ENCODE data around the gene GAL3ST2. TPM values are rescaled to one million over a fixed set of nuclear protein-coding genes. Genes with fewer than 3 reads are reported as not detected.

GAL3ST2 gene
- total RNA-seq, 1 donor from 2014 or later = not detected

GRCh38 chr2:241852116-241852980, 75.7 kb downstream of the GAL3ST2 start:
- no peak for DNase-seq (ENCODE audit: low read depth)
- TF ChIP-seq CTCF (conservative IDR thresholded peaks at IDR 0.05; ENCODE audit: low read depth, low read length) = no peak
- H3K4me3 ChIP-seq (ENCODE audit: low read depth, low read length) = no peak overlapping the region

DNA sequence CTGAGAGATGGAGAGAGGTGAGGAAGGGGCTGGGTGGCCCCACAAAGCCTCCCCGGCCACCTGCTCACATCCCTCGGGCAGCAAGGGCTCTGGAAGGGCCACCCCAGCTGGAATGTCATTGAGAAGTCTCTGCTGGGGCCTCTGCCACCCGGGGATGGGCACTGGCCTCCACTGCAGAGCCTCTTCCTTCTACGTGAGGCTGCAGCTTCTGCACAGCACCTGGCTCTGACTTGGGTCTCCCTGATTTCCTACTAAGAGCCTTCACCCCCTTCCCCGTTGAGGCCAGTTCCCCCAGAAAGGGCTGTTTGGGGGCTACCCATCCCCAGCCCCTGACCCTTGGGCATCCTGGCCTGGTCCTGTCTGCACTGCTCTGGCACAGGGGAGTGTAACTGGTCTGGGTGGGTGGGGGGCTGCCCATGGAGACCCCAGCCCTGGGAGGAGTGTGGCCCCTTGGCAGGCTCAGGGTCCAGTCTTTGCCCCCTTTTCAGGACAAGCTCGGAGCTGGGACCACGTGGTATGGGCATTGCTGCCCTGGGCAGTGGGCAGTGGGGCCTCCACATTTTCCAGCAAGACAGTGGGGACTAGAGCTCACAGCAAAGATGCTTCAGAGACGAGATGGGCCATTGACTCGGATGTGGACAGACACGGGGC, 76.5 kb downstream of the GAL3ST2 start:
- H3K4me3 ChIP-seq (ENCODE audit: low read depth, low read length) = no peak overlapping the region
- DNase-seq (ENCODE audit: low read depth) = no peak
- TF ChIP-seq CTCF (conservative IDR thresholded peaks at IDR 0.05; ENCODE audit: low read depth, low read length) = no peak

Other genes starting within 250 kb of the GAL3ST2 start
- gene BOK, start 218.1 kb upstream of the GAL3ST2 start, total RNA-seq = 76.7 and 83.3 TPM in 2 replicates
- 42.4 and 73.8 TPM in 2 replicates for gene THAP4, start 139.7 kb upstream of the GAL3ST2 start, total RNA-seq
- gene ATG4B, start 139.1 kb upstream of the GAL3ST2 start, total RNA-seq = 58.6 and 72.5 TPM in 2 replicates
- 102 and 128 TPM in 2 replicates for gene DTYMK, start 90.0 kb upstream of the GAL3ST2 start, total RNA-seq
- 10.4 and 25.5 TPM in 2 replicates for gene ING5, start 74.8 kb upstream of the GAL3ST2 start, total RNA-seq
- 10.8 and 13.9 TPM in 2 replicates for gene D2HGDH, start 42.2 kb upstream of the GAL3ST2 start, total RNA-seq
- not detected in 2 replicates for gene NEU4, start 32.4 kb downstream of the GAL3ST2 start, total RNA-seq
- 0.29 and 0.92 TPM in 2 replicates for gene PDCD1, start 82.1 kb downstream of the GAL3ST2 start, total RNA-seq
- gene RTP5, start 92.9 kb downstream of the GAL3ST2 start, total RNA-seq = not detected in 2 replicates